IPS DF 4.7 (cell line): ENCODE data around the gene TUBGCP6.
"Not testable (repeated sequence)": the region's sequence is repeated elsewhere in the genome, so short reads cannot be mapped to it uniquely, and the experiment has no call there.

Experiments used
- DNase-seq: peaks from one replicate; pipeline ENCODE4 v3.0.0-alpha.2; 2013; ENCODE audit warnings: low spot score; ENCODE audit errors: extremely low read depth

The TUBGCP6 gene

GRCh38 chr22:50170453-50171318 is 74.1 kb downstream of the TUBGCP6 start, which contains the start of gene PANX2:
PANX2 (plus strand) TSS chr22:50170731; CDS start chr22:50170731, 0 bp downstream.
- DNase-seq = no peak

- DNase-seq = no peak
These were observed 75.0 kb downstream of the TUBGCP6 start for GRCh38 chr22:50169774-50170341.

- no peak for DNase-seq
These were observed 75.6 kb downstream of the TUBGCP6 start for GRCh38 chr22:50169181-50169759.

GRCh38 chr22:50168490-50169180 is 76.2 kb downstream of the TUBGCP6 start:
- DNase-seq = not testable (repeated sequence)

DNA sequence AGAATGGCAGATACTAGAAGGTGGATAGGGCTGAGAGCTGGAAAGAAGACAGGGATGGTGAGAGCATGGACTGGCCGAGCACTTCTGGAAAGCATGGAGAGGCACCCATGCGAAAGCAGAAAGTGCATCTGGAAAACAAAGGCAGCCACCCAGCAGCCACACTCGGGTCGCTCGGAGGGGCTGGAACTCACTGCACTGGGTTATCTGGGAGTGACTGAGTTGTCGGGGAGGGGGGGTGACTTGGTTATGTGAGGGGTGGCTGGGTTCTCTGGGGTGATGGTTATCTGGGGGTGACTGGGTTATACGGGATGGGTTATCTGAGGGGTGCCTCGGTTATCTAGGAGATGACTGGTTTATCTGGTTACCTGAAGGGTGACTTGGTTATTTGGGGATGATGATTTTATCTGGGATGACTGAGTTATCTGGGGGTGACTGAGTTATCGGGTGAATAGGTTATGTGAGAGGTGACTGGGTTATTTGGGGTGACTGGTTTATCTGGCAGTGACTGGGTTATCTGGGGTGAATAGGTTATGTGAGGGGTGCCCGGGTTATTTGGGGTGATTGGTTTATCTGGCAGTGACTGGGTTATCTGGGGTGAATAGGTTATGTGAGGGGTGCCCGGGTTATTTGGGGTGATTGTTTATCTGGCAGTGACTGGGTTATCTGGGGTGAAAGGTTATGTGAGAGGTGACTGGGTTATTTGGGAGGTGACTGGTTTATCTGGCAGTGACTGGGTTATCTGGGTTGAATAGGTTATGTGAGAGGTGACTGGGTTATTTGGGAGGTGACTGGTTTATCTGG is 76.9 kb downstream of the TUBGCP6 start:
- DNase-seq = no peak
